Body of pancreas (tissue), 4 donors: ENCODE measurements around the gene USB1. TPM values are rescaled to one million over a fixed set of nuclear protein-coding genes. Genes with fewer than 3 reads are reported as not detected.
A peak's percentile ranks its signal among the peaks of the same experiment; 100 is the strongest.

Source experiments
- ATAC-seq: fragments of 150-250 bp; one replicate; pipeline ENCODE4 v1.9.1; 2016
- DNase-seq, 4 donors: peaks; one replicate each; pipeline ENCODE4 v3.0.0-alpha.2; 2019
- H3K27ac ChIP-seq, 4 donors: fragments of 200-600 bp; sonication (generic); 1 replicate in 3 of 4; 2 replicates in 1 of 4; pipeline versions ENCODE4 v1.5.1 to v1.6.1; 2016 to 2019; ENCODE audit warnings: mild to moderate bottlenecking in 1 of 4, mixed read lengths in 1 of 4, moderate library complexity in 1 of 4
- H3K27me3 ChIP-seq, 2 donors: fragments of 200-600 bp; sonication (generic); one replicate each; pipeline ENCODE4 v1.6.0; 2016; ENCODE audit warnings: mild to moderate bottlenecking in 1 of 2
- H3K36me3 ChIP-seq, 2 donors: fragments of 200-600 bp; sonication (generic); replicated peaks in 1 of 2; 2 replicates each; pipeline ENCODE4 v1.5.1; 2016; ENCODE audit warnings: low read depth in 2 of 2; ENCODE audit not compliant: insufficient read depth in 1 of 2
- H3K4me1 ChIP-seq: fragments of 200-600 bp; sonication (generic); one replicate; pipeline ENCODE4 v1.6.0; 2016
- H3K4me3 ChIP-seq, 2 donors: fragments of 200-600 bp; sonication (generic); 1 replicate in 1 of 2; 2 replicates in 1 of 2; pipeline ENCODE4 v1.5.1; 2016 to 2019
- H3K9me3 ChIP-seq, 3 donors: fragments of 200-600 bp; sonication (generic); 1 replicate in 2 of 3; 2 replicates in 1 of 3; pipeline ENCODE4 v1.5.1; 2016
- CTCF ChIP-seq, 7 experiments: fragments of 450-650 bp in 4 of 7; fragments of 200-600 bp in 3 of 7; sonication (generic) in 3 of 7; IDR thresholded peaks; one replicate each; pipeline ENCODE4 v1.5.1; 2016 to 2019; ENCODE audit warnings: antibody characterized with exemption in 7 of 7
- POLR2A ChIP-seq, 3 donors: fragments of 450-650 bp; IDR thresholded peaks; one replicate each; pipeline ENCODE4 v1.6.1; 2016; ENCODE audit warnings: antibody characterized with exemption in 3 of 3, mild to moderate bottlenecking in 2 of 3
- WGBS, 2 donors: methylation state at CpG; one replicate each; pipeline ENCODE4 v1.1.5; 2017; 5-methylcytosine and 5-hydroxymethylcytosine counted together
- intact Hi-C: fragments of 100-400 bp; cut with DNase I; formaldehyde crosslinking; loops from one replicate; pipeline ENCODE4 v1.15.1; 2023
- total RNA-seq, 2 donors: library from RNA; depleted of rRNA; stranded (reverse); fragments of >200 nt; gene quantifications; one replicate each; pipeline ENCODE4 v1.1.0, GENCODE V29; 2016

The USB1 gene
- total RNA-seq, 2 donors from 2014 or later, result 22.4 to 46.7 TPM

- no peaks in the 10 kb centered on the region for H3K27me3 ChIP-seq
- no peaks in the 10 kb centered on the region for H3K36me3 ChIP-seq
- no peaks in the 10 kb centered on the region for H3K9me3 ChIP-seq
- H3K4me3 ChIP-seq, result no peak overlapping the region
- H3K27ac ChIP-seq, result peak overlapping the region; percentile 54 to 94 (median 86)
- WGBS, 2 donors, result 75 to 80% methylated on average over 3 to 8 of the region's 8 CpGs
- ATAC-seq (no peak), DNase-seq (no peak)
- peaks cover 93% of the 10 kb centered on the region for H3K4me1 ChIP-seq
- intact Hi-C loops, result no loop called here
- TF ChIP-seq POLR2A (IDR thresholded peaks at IDR 0.05) (no peak), CTCF (IDR thresholded peaks at IDR 0.05) (no peak)
Observed at GRCh38 chr16:58027916-58028455, 26.8 kb downstream of the USB1 start.

- no peak for TF ChIP-seq POLR2A (IDR thresholded peaks at IDR 0.05)
- no peak for TF ChIP-seq CTCF (IDR thresholded peaks at IDR 0.05)
- Histone ChIP-seq H3K27ac (peak overlapping the region; percentile 54 to 94 (median 86)), H3K4me1 (peaks cover 93% of the 10 kb centered on the region), H3K4me3 (no peak overlapping the region), H3K36me3 (no peaks in the 10 kb centered on the region), H3K9me3 (no peaks in the 10 kb centered on the region), H3K27me3 (no peaks in the 10 kb centered on the region)
- ATAC-seq, result no peak
- DNase-seq, result peak in 2 of 4 donors; percentile 46 to 60
- intact Hi-C loops, result no loop called here
- WGBS, 2 donors, result 32 to 45% methylated on average over 3 to 6 of the region's 6 CpGs
Observed at GRCh38 chr16:58028541-58029070, 27.4 kb downstream of the USB1 start.

- DNase-seq (no peak), ATAC-seq (no peak)
- TF ChIP-seq CTCF (IDR thresholded peaks at IDR 0.05), result no peak
- no peak for TF ChIP-seq POLR2A (IDR thresholded peaks at IDR 0.05)
- Histone ChIP-seq H3K27me3 (no peaks in the 10 kb centered on the region), H3K9me3 (no peaks in the 10 kb centered on the region), H3K4me1 (peaks cover 93% of the 10 kb centered on the region), H3K27ac (peak overlapping the region in 2 of 4 donors; percentile 91 to 94), H3K4me3 (no peak overlapping the region), H3K36me3 (no peaks in the 10 kb centered on the region)
- intact Hi-C loops, result no loop called here
- 77% methylated on average over 2 of the region's 2 CpGs for WGBS, 2 donors
Observed at GRCh38 chr16:58029410-58029809, 28.2 kb downstream of the USB1 start.

GRCh38 chr16:58030136-58030840 lies 29.1 kb downstream of the USB1 start:
- TF ChIP-seq POLR2A (IDR thresholded peaks at IDR 0.05), result no peak
- TF ChIP-seq CTCF (IDR thresholded peaks at IDR 0.05), result no peak
- no peak for ATAC-seq
- peak overlapping the region in 2 of 4 donors; percentile 74 to 91 for H3K27ac ChIP-seq
- WGBS, 2 donors, result 80 to 83% methylated on average over 7 to 11 of the region's 11 CpGs
- H3K4me3 ChIP-seq, result no peak overlapping the region
- peaks cover 93% of the 10 kb centered on the region for H3K4me1 ChIP-seq
- intact Hi-C loops, result no loop called here
- no peaks in the 10 kb centered on the region for H3K9me3 ChIP-seq
- no peaks in the 10 kb centered on the region for H3K27me3 ChIP-seq
- no peaks in the 10 kb centered on the region for H3K36me3 ChIP-seq
- no peak for DNase-seq
